Spleen (tissue), 7 donors: ENCODE data around the gene SAMD10.

Experiments
- POLR2A ChIP-seq, 3 donors: fragments of 450-650 bp; IDR thresholded peaks; one replicate each; pipeline ENCODE4 v1.5.1; 2017; ENCODE audit warnings: antibody characterized with exemption in 3 of 3, mild to moderate bottlenecking in 1 of 3
- POLR2AphosphoS5 ChIP-seq, 3 donors: sonication (generic); formaldehyde crosslinking; IDR thresholded peaks; one replicate each; pipeline ENCODE4 v1.5.1; 2017; ENCODE audit warnings: antibody characterized with exemption in 3 of 3
- TF ChIP-seq, protein P1 (sequence below), 11 experiments: fragments of 200-600 bp in 7 of 11; fragments of 450-650 bp in 4 of 11; sonication (generic) in 4 of 11; IDR thresholded peaks in 8 of 11; conservative IDR thresholded peaks in 3 of 11; 1 replicate in 7 of 11; 2 replicates in 4 of 11; pipeline versions ENCODE4 v1.4.0 to v1.8.0; 2016 to 2021; ENCODE audit warnings: antibody characterized with exemption in 11 of 11, inconsistent platforms in 4 of 11, mild to moderate bottlenecking in 1 of 11
- donor health status: DM: no; HTN: no; CAD: no; lungs with moderate emphysema.
- donor health status: DM: no; HTN: no; CAD: no.
- donor health status: DM: no; HTN: no; CAD: no.

DNA sequence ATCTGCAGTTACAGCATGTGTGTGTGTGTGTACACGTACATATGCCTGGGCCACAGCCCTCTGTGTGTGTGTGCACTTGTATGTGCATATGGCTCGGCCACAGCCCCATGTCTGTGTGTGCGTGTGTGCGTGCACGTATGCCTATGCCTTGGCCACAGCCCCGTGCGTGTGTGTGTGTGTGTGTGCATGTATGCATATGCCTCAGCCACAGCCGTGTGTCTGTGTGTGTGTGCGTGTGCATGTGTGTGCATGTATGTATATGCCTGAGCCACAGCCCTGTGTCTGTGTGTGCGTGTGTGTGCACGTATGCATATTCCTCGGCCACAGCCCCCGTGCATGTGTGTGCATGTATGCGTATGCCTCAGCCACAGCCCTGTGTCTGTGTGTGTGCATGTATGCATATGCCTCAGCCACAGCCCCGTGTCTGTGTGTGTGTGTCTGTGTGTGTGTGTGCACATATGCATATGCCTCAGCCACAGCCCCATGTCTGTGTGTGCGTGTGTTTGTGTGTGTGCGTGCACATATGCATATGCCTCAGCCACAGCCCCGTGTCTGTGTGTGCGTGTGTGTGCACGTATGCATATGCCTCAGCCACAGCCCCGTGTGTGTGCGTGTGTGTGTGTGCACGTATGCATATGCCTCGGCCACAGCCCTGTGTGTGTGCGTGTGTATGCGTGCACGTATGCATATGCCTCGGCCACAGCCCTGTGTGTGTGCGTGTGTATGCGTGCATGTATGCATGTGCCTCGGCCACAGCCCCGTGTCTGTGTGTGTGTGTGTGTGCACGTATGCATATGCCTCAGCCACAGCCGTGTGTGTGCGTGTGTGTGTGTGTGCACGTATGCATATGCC is 41.9 kb upstream of the SAMD10 start:
- TF ChIP-seq POLR2A (IDR thresholded peaks at IDR 0.05) (no peak), POLR2AphosphoS5 (IDR thresholded peaks at IDR 0.05) (no peak)
- TF ChIP-seq, protein P1, sequence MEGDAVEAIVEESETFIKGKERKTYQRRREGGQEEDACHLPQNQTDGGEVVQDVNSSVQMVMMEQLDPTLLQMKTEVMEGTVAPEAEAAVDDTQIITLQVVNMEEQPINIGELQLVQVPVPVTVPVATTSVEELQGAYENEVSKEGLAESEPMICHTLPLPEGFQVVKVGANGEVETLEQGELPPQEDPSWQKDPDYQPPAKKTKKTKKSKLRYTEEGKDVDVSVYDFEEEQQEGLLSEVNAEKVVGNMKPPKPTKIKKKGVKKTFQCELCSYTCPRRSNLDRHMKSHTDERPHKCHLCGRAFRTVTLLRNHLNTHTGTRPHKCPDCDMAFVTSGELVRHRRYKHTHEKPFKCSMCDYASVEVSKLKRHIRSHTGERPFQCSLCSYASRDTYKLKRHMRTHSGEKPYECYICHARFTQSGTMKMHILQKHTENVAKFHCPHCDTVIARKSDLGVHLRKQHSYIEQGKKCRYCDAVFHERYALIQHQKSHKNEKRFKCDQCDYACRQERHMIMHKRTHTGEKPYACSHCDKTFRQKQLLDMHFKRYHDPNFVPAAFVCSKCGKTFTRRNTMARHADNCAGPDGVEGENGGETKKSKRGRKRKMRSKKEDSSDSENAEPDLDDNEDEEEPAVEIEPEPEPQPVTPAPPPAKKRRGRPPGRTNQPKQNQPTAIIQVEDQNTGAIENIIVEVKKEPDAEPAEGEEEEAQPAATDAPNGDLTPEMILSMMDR (IDR thresholded peaks at IDR 0.05 in 8 of 11, conservative IDR thresholded peaks at IDR 0.05 in 3 of 11): no peak
